ENCODE measurements around the gene RALY. TPM values are rescaled to one million over a fixed set of nuclear protein-coding genes. Genes with fewer than 3 reads are reported as not detected.

RALY gene
- total RNA-seq, 4 donors from 2014 or later = 71.6 to 166 (median 149) TPM

- Histone ChIP-seq H3K27me3 (no peaks in the 10 kb centered on the region), H3K4me3 (no peak overlapping the region), H3K36me3 (no peaks in the 10 kb centered on the region), H3K9me3 (no peaks in the 10 kb centered on the region), H3K27ac (no peak overlapping the region), H3K4me1 (peaks cover 10 to 46% (median 15%) of the 10 kb centered on the region in 4 donors)
- intact Hi-C loops (cut with DNase I; ENCODE audit: low total_unique reads) (no loop called here), in situ Hi-C loops (cut with MboI; ENCODE audit: low pct_ligation_motif_present in 1 of 4, low pct_unique_long_range_greater_than_20kb in 1 of 4, low sequenced_read_pairs in 3 of 4) (no loop called here)
- 96 to 100% methylated on average over 5 to 7 of the region's 7 CpGs for WGBS, 2 donors (ENCODE audit: low coverage in 1 of 2)
- no peak for DNase-seq
- TF ChIP-seq EP300 (IDR thresholded peaks at IDR 0.05; ENCODE audit: low read depth) = no peak
- TF ChIP-seq POLR2AphosphoS5 (IDR thresholded peaks at IDR 0.05) = no peak
- no peak for TF ChIP-seq POLR2A (IDR thresholded peaks at IDR 0.05)
- TF ChIP-seq CTCF (IDR thresholded peaks at IDR 0.05) = no peak
Measured at GRCh38 chr20:34047010-34047687, 53.4 kb downstream of the RALY start.

GRCh38 chr20:34047917-34048316 lies 54.2 kb downstream of the RALY start:
- TF ChIP-seq POLR2A (IDR thresholded peaks at IDR 0.05) (no peak), EP300 (IDR thresholded peaks at IDR 0.05; ENCODE audit: low read depth) (no peak), CTCF (IDR thresholded peaks at IDR 0.05) (no peak), POLR2AphosphoS5 (IDR thresholded peaks at IDR 0.05) (no peak)

GRCh38 chr20:34049389-34049788 lies 55.7 kb downstream of the RALY start:
- H3K9me3 ChIP-seq = no peaks in the 10 kb centered on the region
- in situ Hi-C loops (cut with MboI; ENCODE audit: low pct_ligation_motif_present in 1 of 4, low pct_unique_long_range_greater_than_20kb in 1 of 4, low sequenced_read_pairs in 3 of 4) = no loop called here
- peaks cover 10 to 39% (median 16%) of the 10 kb centered on the region in 4 donors for H3K4me1 ChIP-seq
- WGBS, 2 donors (ENCODE audit: low coverage in 1 of 2) = 87 to 91% methylated on average over 1 of the region's 1 CpG
- intact Hi-C loops (cut with DNase I; ENCODE audit: low total_unique reads) = no loop called here
- TF ChIP-seq POLR2AphosphoS5 (IDR thresholded peaks at IDR 0.05) (no peak), CTCF (IDR thresholded peaks at IDR 0.05) (no peak), POLR2A (IDR thresholded peaks at IDR 0.05) (no peak), EP300 (IDR thresholded peaks at IDR 0.05; ENCODE audit: low read depth) (no peak)
- no peak for DNase-seq
- H3K27ac ChIP-seq = no peak overlapping the region
- no peaks in the 10 kb centered on the region for H3K36me3 ChIP-seq
- no peak overlapping the region for H3K4me3 ChIP-seq
- no peaks in the 10 kb centered on the region for H3K27me3 ChIP-seq

More at GRCh38 chr20:34047917-34048316, 54.2 kb downstream of the RALY start:
- peaks cover 10 to 46% (median 16%) of the 10 kb centered on the region in 4 donors for H3K4me1 ChIP-seq
- H3K27me3 ChIP-seq = no peaks in the 10 kb centered on the region
- H3K27ac ChIP-seq = no peak overlapping the region
- no peaks in the 10 kb centered on the region for H3K36me3 ChIP-seq
- WGBS, 2 donors (ENCODE audit: low coverage in 1 of 2) = 73% methylated on average over 4 of the region's 4 CpGs; no CpG with 5 or more reads in 1 of the 2 donors
- H3K4me3 ChIP-seq = no peak overlapping the region
- in situ Hi-C loops (cut with MboI; ENCODE audit: low pct_ligation_motif_present in 1 of 4, low pct_unique_long_range_greater_than_20kb in 1 of 4, low sequenced_read_pairs in 3 of 4) = no loop called here
- intact Hi-C loops (cut with DNase I; ENCODE audit: low total_unique reads) = no loop called here
- no peak for DNase-seq
- no peaks in the 10 kb centered on the region for H3K9me3 ChIP-seq

- no peaks in the 10 kb centered on the region for H3K27me3 ChIP-seq
- H3K4me1 ChIP-seq = peaks cover 8 to 36% (median 12%) of the 10 kb centered on the region in 4 donors
- no peak overlapping the region for H3K4me3 ChIP-seq
- no peaks in the 10 kb centered on the region for H3K9me3 ChIP-seq
- 87 to 90% methylated on average over 2 to 4 of the region's 4 CpGs for WGBS, 2 donors (ENCODE audit: low coverage in 1 of 2)
- intact Hi-C loops (cut with DNase I; ENCODE audit: low total_unique reads) = no loop called here
- no peak overlapping the region for H3K27ac ChIP-seq
- no peaks in the 10 kb centered on the region for H3K36me3 ChIP-seq
- no peak for DNase-seq
- in situ Hi-C loops (cut with MboI; ENCODE audit: low pct_ligation_motif_present in 1 of 4, low pct_unique_long_range_greater_than_20kb in 1 of 4, low sequenced_read_pairs in 3 of 4) = loop anchor here (25.0 kb wide), 2 partner anchors 113 to 188 kb away; no protein-coding TSS in a partner anchor
- TF ChIP-seq CTCF (IDR thresholded peaks at IDR 0.05) = no peak
- TF ChIP-seq POLR2AphosphoS5 (IDR thresholded peaks at IDR 0.05) = no peak
- TF ChIP-seq EP300 (IDR thresholded peaks at IDR 0.05; ENCODE audit: low read depth) = no peak
- no peak for TF ChIP-seq POLR2A (IDR thresholded peaks at IDR 0.05)
Measured at GRCh38 chr20:34049897-34050695, 56.4 kb downstream of the RALY start.
